Measurements from ENCODE around the gene NAP1L5. TPM values are rescaled to one million over a fixed set of nuclear protein-coding genes. Genes with fewer than 3 reads are reported as not detected.

Gene NAP1L5
- total RNA-seq, 2 donors from 2014 or later, result 5.2 to 6.6 TPM

- TF ChIP-seq, protein P1, sequence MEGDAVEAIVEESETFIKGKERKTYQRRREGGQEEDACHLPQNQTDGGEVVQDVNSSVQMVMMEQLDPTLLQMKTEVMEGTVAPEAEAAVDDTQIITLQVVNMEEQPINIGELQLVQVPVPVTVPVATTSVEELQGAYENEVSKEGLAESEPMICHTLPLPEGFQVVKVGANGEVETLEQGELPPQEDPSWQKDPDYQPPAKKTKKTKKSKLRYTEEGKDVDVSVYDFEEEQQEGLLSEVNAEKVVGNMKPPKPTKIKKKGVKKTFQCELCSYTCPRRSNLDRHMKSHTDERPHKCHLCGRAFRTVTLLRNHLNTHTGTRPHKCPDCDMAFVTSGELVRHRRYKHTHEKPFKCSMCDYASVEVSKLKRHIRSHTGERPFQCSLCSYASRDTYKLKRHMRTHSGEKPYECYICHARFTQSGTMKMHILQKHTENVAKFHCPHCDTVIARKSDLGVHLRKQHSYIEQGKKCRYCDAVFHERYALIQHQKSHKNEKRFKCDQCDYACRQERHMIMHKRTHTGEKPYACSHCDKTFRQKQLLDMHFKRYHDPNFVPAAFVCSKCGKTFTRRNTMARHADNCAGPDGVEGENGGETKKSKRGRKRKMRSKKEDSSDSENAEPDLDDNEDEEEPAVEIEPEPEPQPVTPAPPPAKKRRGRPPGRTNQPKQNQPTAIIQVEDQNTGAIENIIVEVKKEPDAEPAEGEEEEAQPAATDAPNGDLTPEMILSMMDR (IDR thresholded peaks at IDR 0.05), result no peak
- DNase-seq (ENCODE audit: low spot score), result no peak
- H3K4me1 ChIP-seq, result peaks cover 0 to 32% of the 10 kb centered on the region in 2 donors
These were observed 37.9 kb upstream of the NAP1L5 start for GRCh38 chr4:88735564-88735963.

DNA sequence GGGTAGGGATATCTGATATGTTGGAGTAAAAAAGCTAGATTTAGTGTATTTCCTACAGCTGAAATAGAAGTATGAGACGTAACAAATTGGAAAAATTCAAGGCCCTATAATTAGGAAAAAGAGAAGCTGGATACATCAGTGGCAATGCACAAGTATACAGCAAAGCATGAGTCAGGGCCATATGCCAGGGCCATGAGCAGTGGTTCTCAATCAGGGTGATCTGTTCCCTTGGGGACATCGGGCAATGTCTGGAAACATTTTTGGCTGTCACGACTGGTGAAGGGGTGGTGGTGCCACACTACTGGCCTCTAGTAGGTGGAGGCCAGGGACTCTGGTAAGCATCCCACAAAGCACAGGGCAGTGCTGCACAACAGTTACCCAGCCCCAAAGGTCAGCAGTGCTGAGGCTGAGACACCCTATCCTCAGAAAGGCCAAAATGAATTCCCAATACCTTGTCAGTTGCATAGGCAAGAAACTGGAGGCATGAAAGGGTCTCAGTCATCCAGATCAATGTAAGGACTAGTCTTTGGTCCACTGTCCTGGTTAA, 36.8 kb upstream of the NAP1L5 start:
- TF ChIP-seq, protein P1 (IDR thresholded peaks at IDR 0.05), result no peak
- H3K9me3 ChIP-seq, result no peaks in the 10 kb centered on the region
- peak overlapping the region in 1 of 2 donors; percentile 13 for H3K27ac ChIP-seq
- peaks cover 29% of the 10 kb centered on the region for H3K36me3 ChIP-seq
- no peak overlapping the region for H3K4me3 ChIP-seq
- no peak for DNase-seq (ENCODE audit: low spot score)
- H3K27me3 ChIP-seq, result no peaks in the 10 kb centered on the region
- peaks cover 0 to 32% of the 10 kb centered on the region in 2 donors for H3K4me1 ChIP-seq

More at GRCh38 chr4:88735564-88735963, 37.9 kb upstream of the NAP1L5 start:
- peaks cover 18% of the 10 kb centered on the region for H3K36me3 ChIP-seq
- H3K27ac ChIP-seq, result peak overlapping the region in 1 of 2 donors; percentile 30
- no peaks in the 10 kb centered on the region for H3K27me3 ChIP-seq
- no peaks in the 10 kb centered on the region for H3K9me3 ChIP-seq
- H3K4me3 ChIP-seq, result no peak overlapping the region

DNA sequence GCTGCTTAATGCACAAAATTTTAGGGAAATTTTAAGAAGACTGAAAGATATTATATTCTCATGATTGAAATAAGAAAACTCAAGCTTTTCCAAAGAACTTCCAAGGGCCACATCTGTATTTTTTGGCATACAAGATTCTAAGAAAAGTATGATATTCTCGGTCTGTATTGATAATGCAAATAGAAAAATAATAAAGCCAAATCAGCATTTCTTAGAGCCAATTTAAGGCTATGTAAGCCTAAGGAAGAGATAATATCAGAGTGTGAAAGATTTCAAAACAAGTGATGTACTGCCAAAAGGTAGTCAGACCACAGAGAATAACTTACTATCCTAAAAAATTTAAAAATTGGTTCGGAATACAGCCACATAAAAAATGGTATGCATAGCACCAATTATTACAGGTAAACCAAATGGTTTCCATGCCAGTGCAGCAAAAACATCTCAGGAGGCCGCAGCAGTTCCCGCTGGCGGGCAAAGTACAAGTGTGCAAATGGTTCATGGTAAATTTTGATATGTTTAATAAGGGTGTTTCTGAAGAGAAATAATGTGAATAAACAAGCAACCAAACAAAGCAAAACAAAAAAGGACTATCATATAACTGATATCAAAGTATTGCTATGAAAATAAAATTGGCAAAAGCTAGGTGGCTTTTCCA, 35.2 kb upstream of the NAP1L5 start:
- TF ChIP-seq, protein P1 (IDR thresholded peaks at IDR 0.05), result no peak
- H3K4me1 ChIP-seq, result peaks cover 0 to 38% of the 10 kb centered on the region in 2 donors
- no peak for DNase-seq (ENCODE audit: low spot score)
- peaks cover 31% of the 10 kb centered on the region for H3K36me3 ChIP-seq
- H3K4me3 ChIP-seq, result no peak overlapping the region
- H3K27ac ChIP-seq, result no peak overlapping the region
- no peaks in the 10 kb centered on the region for H3K9me3 ChIP-seq
- H3K27me3 ChIP-seq, result no peaks in the 10 kb centered on the region

DNA sequence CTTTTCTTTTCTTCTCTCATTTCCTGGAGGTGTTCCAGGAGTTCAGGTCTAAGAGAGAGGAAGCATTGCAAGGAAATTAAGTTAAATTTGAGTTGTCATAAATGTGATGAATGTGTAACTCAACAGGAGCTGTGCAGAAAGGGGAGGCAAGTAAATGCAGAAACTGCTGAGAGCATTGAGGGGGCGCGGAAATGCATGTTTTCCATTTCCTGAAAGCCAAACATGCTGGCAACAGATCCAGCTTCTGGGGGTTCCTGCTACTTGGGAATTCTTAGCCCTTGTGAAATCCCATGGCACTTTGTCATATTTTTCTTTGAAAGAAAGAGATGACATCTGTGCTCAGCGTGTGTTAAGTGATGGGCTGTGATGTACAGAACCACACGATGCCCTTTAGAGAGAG, 33.8 kb upstream of the NAP1L5 start:
- H3K27ac ChIP-seq, result no peak overlapping the region
- H3K27me3 ChIP-seq, result no peaks in the 10 kb centered on the region
- H3K9me3 ChIP-seq, result no peaks in the 10 kb centered on the region
- H3K4me1 ChIP-seq, result peaks cover 0 to 30% of the 10 kb centered on the region in 2 donors
- H3K4me3 ChIP-seq, result no peak overlapping the region
- peaks cover 38% of the 10 kb centered on the region for H3K36me3 ChIP-seq
- no peak for DNase-seq (ENCODE audit: low spot score)
- TF ChIP-seq, protein P1 (IDR thresholded peaks at IDR 0.05), result no peak

GRCh38 chr4:88730811-88731210, 33.2 kb upstream of the NAP1L5 start:
- no peak overlapping the region for H3K27ac ChIP-seq
- peaks cover 0 to 25% of the 10 kb centered on the region in 2 donors for H3K4me1 ChIP-seq
- H3K9me3 ChIP-seq, result no peaks in the 10 kb centered on the region
- TF ChIP-seq, protein P1 (IDR thresholded peaks at IDR 0.05), result no peak
- H3K27me3 ChIP-seq, result no peaks in the 10 kb centered on the region
- no peak overlapping the region for H3K4me3 ChIP-seq
- no peak for DNase-seq (ENCODE audit: low spot score)
- peaks cover 38% of the 10 kb centered on the region for H3K36me3 ChIP-seq
